Measurements from ENCODE around the gene DDX5. TPM values are rescaled to one million over a fixed set of nuclear protein-coding genes. Genes with fewer than 3 reads are reported as not detected.

Gene DDX5
- total RNA-seq, 1 experiment from 2014 or later: 411 TPM

DNA sequence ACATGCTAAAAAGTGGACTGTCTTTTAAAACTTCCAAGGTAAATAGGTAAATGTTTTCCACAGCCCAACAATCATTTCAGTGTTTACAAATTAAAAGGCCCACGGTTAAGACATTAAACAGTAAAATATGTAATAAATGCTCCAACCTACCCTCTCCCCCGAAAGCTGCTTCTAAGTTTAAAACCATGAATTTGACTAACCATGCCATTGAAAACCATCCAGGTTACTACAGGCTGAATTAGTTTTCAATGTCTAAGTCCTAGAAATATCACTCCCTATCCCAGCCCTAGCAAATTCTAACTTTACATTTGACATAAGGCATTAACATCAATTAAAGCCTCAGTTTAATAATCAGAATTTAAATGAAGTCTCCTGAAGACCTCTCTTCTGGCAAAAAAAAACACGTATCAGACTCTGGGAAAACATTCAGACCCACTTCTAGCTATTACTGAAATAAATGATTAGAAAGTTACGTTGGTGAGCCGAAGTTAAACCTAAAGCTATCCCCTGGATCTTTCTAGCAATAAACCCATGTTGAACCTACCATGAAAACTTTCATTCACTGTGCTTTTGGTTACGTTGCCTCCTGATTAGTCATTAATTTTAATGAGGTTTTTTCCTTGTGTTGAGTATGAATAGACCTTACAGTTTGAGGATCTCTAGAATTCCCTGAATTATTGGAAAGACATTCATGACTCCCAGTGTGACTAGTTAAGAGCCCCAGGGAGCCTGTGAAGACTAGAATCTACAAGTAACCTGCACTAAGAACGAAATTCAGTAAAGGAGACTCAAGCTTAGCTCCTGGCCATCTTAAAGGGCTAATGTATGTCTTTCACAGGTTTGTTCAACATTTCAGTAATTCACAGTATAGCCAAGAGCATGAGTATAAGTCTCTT, 7.5 kb downstream of the DDX5 start:
- H3K4me1 ChIP-seq (ENCODE audit: control insufficient read depth, insufficient read depth, low read length): peaks cover 47% of the 10 kb centered on the region
- DNase-seq (ENCODE audit: low read depth, low spot score) (no peak), ATAC-seq (no peak)
- TF ChIP-seq POLR2AphosphoS5 (IDR thresholded peaks at IDR 0.05; ENCODE audit: low read depth, low read length): 0 out of 2 replicates have a peak, but pooled peaks have one; percentile 43
- TF ChIP-seq SIN3A (IDR thresholded peaks at IDR 0.05; ENCODE audit: borderline replicate concordance, insufficient read depth, low read depth, low read length): no peak
- TF ChIP-seq, protein P1, sequence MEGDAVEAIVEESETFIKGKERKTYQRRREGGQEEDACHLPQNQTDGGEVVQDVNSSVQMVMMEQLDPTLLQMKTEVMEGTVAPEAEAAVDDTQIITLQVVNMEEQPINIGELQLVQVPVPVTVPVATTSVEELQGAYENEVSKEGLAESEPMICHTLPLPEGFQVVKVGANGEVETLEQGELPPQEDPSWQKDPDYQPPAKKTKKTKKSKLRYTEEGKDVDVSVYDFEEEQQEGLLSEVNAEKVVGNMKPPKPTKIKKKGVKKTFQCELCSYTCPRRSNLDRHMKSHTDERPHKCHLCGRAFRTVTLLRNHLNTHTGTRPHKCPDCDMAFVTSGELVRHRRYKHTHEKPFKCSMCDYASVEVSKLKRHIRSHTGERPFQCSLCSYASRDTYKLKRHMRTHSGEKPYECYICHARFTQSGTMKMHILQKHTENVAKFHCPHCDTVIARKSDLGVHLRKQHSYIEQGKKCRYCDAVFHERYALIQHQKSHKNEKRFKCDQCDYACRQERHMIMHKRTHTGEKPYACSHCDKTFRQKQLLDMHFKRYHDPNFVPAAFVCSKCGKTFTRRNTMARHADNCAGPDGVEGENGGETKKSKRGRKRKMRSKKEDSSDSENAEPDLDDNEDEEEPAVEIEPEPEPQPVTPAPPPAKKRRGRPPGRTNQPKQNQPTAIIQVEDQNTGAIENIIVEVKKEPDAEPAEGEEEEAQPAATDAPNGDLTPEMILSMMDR (IDR thresholded peaks at IDR 0.05): no peak
- TF ChIP-seq, protein P2, sequence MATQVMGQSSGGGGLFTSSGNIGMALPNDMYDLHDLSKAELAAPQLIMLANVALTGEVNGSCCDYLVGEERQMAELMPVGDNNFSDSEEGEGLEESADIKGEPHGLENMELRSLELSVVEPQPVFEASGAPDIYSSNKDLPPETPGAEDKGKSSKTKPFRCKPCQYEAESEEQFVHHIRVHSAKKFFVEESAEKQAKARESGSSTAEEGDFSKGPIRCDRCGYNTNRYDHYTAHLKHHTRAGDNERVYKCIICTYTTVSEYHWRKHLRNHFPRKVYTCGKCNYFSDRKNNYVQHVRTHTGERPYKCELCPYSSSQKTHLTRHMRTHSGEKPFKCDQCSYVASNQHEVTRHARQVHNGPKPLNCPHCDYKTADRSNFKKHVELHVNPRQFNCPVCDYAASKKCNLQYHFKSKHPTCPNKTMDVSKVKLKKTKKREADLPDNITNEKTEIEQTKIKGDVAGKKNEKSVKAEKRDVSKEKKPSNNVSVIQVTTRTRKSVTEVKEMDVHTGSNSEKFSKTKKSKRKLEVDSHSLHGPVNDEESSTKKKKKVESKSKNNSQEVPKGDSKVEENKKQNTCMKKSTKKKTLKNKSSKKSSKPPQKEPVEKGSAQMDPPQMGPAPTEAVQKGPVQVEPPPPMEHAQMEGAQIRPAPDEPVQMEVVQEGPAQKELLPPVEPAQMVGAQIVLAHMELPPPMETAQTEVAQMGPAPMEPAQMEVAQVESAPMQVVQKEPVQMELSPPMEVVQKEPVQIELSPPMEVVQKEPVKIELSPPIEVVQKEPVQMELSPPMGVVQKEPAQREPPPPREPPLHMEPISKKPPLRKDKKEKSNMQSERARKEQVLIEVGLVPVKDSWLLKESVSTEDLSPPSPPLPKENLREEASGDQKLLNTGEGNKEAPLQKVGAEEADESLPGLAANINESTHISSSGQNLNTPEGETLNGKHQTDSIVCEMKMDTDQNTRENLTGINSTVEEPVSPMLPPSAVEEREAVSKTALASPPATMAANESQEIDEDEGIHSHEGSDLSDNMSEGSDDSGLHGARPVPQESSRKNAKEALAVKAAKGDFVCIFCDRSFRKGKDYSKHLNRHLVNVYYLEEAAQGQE (IDR thresholded peaks at IDR 0.05; ENCODE audit: insufficient read depth in 1 of 2, low read depth in 2 of 2, low read length in 1 of 2): no peak
- no peak for TF ChIP-seq TCF7L2 (IDR thresholded peaks at IDR 0.05; ENCODE audit: low read depth, low read length)
- BruUV-seq (replicated peaks): no TSS peak
- H3K27ac ChIP-seq (ENCODE audit: low read length): peak overlapping the region; percentile 93; the same call in 1 of the 2 replicates
- H3K4me3 ChIP-seq (ENCODE audit: low read depth in 2 of 2, low read length in 2 of 2): no peak overlapping the region
- intact Hi-C loops (cut with micrococcal nuclease; ENCODE audit: unreplicated experiment) (no loop called here), in situ Hi-C loops (cut with HindIII; ENCODE audit: low pct_unique_long_range_greater_than_20kb, low sequenced_read_pairs) (no loop called here)
- no peaks in the 10 kb centered on the region for H3K9me3 ChIP-seq (ENCODE audit: control insufficient read depth, insufficient read depth, low read depth, low read length)
- H3K27me3 ChIP-seq (ENCODE audit: control insufficient read depth, insufficient read depth, low read length): no peaks in the 10 kb centered on the region
- ChIA-PET CTCF (interaction anchor here (0.6 to 1.0 kb wide), 2 partner anchors 77 to 277 kb away, joined by 3 to 8 read pairs; no protein-coding TSS in a partner anchor), POLR2A (interaction anchor here (0.6 to 1.0 kb wide), 4 partner anchors 70 to 226 kb away, joined by 3 to 11 read pairs (median 4); no protein-coding TSS in a partner anchor)
- H3K36me3 ChIP-seq (ENCODE audit: control insufficient read depth, insufficient read depth, low read length): peaks cover 56% of the 10 kb centered on the region

DNA sequence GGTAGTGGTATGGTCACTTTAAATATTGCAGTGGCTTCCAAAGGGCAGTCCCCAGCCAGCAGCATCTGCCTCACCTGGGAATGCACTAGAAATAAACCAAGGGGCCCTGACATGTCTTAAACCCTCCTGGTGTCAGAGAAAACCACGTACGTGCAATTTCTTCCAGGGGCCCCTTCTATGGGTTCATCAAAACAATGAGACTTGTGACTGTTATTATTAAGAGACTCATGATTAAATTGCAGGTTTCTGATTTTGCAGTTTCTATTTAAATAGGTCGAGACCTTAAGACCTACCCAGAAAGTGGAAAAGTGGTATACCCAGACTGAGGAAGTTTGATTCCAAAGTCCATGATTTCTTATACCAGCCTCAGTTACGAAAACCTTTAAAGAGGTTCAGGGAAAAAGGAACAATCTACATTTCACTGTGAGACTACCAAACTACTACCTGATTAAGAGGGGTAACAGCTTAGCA, 8.5 kb downstream of the DDX5 start:
- intact Hi-C loops (cut with micrococcal nuclease; ENCODE audit: unreplicated experiment) (no loop called here), in situ Hi-C loops (cut with HindIII; ENCODE audit: low pct_unique_long_range_greater_than_20kb, low sequenced_read_pairs) (no loop called here)
- peaks cover 46% of the 10 kb centered on the region for H3K36me3 ChIP-seq (ENCODE audit: control insufficient read depth, insufficient read depth, low read length)
- H3K4me1 ChIP-seq (ENCODE audit: control insufficient read depth, insufficient read depth, low read length): peaks cover 39% of the 10 kb centered on the region
- no peak for TF ChIP-seq POLR2AphosphoS5 (IDR thresholded peaks at IDR 0.05; ENCODE audit: low read depth, low read length)
- TF ChIP-seq, protein P1 (IDR thresholded peaks at IDR 0.05): peak; percentile 21; the same call in 1 of the 2 replicates
- H3K27me3 ChIP-seq (ENCODE audit: control insufficient read depth, insufficient read depth, low read length): no peaks in the 10 kb centered on the region
- DNase-seq (ENCODE audit: low read depth, low spot score) (no peak), ATAC-seq (no peak)
- BruUV-seq (replicated peaks): no TSS peak
- H3K27ac ChIP-seq (ENCODE audit: low read length): peak overlapping the region; percentile 93
- H3K9me3 ChIP-seq (ENCODE audit: control insufficient read depth, insufficient read depth, low read depth, low read length): no peaks in the 10 kb centered on the region
- peak overlapping the region; percentile 90 to 93 for H3K4me3 ChIP-seq (ENCODE audit: low read depth in 2 of 2, low read length in 2 of 2)
- ChIA-PET CTCF (no interaction called here), POLR2A (interaction anchor here (0.6 to 0.9 kb wide), 4 partner anchors 9 to 115 kb away, joined by 3 to 6 read pairs (median 5); partner anchors contain the start of gene CEP95)
